Fibroblast of the conjunctiva (primary cell): ENCODE measurements around the gene TMEM204.

Source experiments
- DNase-seq: peaks from one replicate; pipeline ENCODE4 v3.0.0-alpha.2; 2010; ENCODE audit warnings: low read depth

The TMEM204 gene

GRCh38 chr16:1499756-1500464 is 33.6 kb upstream of the TMEM204 start:
- no peak for DNase-seq

GRCh38 chr16:1500465-1501150 is 32.9 kb upstream of the TMEM204 start:
- no peak for DNase-seq

GRCh38 chr16:1501630-1502029 is 31.8 kb upstream of the TMEM204 start:
- no peak for DNase-seq

- no peak for DNase-seq
Measured at GRCh38 chr16:1502092-1503004, 31.1 kb upstream of the TMEM204 start.

GRCh38 chr16:1503110-1503955 is 30.1 kb upstream of the TMEM204 start:
- no peak for DNase-seq

GRCh38 chr16:1505073-1505844 is 28.2 kb upstream of the TMEM204 start:
- no peak for DNase-seq

GRCh38 chr16:1505912-1506311 is 27.6 kb upstream of the TMEM204 start:
- DNase-seq: no peak

- no peak for DNase-seq
Measured at GRCh38 chr16:1506494-1507213, 26.8 kb upstream of the TMEM204 start.

GRCh38 chr16:1508494-1509187 is 24.8 kb upstream of the TMEM204 start:
- no peak for DNase-seq

- no peak for DNase-seq
Measured at GRCh38 chr16:1509307-1510221, 23.9 kb upstream of the TMEM204 start.

GRCh38 chr16:1510272-1510671 is 23.2 kb upstream of the TMEM204 start:
- DNase-seq: no peak

- DNase-seq: no peak
Measured at GRCh38 chr16:1510941-1511351, 22.5 kb upstream of the TMEM204 start.

GRCh38 chr16:1511662-1512569 is 21.6 kb upstream of the TMEM204 start:
- DNase-seq: no peak

GRCh38 chr16:1512774-1513173 is 20.7 kb upstream of the TMEM204 start:
- DNase-seq: no peak

- DNase-seq: no peak
Measured at GRCh38 chr16:1514507-1514906, 19.0 kb upstream of the TMEM204 start.

GRCh38 chr16:1518626-1519135 is 14.8 kb upstream of the TMEM204 start:
- no peak for DNase-seq

GRCh38 chr16:1519831-1520230 is 13.6 kb upstream of the TMEM204 start:
- no peak for DNase-seq
